Lung (tissue), 12 donors: ENCODE results near the gene ENAM. TPM values are rescaled to one million over a fixed set of nuclear protein-coding genes. Genes with fewer than 3 reads are reported as not detected.

ENCODE experiments used
- ATAC-seq: fragments of 200-7000 bp; cut with Tn5 transposase; one replicate; pipeline ENCODE4 v1.9.1; 2020; ENCODE audit warnings: moderate number of reproducible peaks; ENCODE audit not compliant: insufficient read depth, low FRiP score
- DNase-seq, 3 donors: peaks; one replicate each; pipeline ENCODE4 v3.0.0-alpha.2; 2013 to 2017
- H3K27ac ChIP-seq, 2 donors: one replicate each; pipeline ENCODE4 v1.5.1; 2013; ENCODE audit warnings: mild to moderate bottlenecking in 2 of 2, moderate library complexity in 2 of 2, control low read depth in 1 of 2, inconsistent platforms in 1 of 2, low read depth in 1 of 2, low read length in 1 of 2
- H3K27me3 ChIP-seq, 3 donors: one replicate each; pipeline ENCODE4 v1.5.1; 2013; ENCODE audit warnings: low read length in 2 of 3; ENCODE audit not compliant: control insufficient read depth in 3 of 3, insufficient read depth in 3 of 3
- H3K36me3 ChIP-seq, 4 donors: one replicate each; pipeline ENCODE4 v1.5.1; 2013; ENCODE audit warnings: low read length in 4 of 4, mild to moderate bottlenecking in 1 of 4, moderate library complexity in 1 of 4; ENCODE audit not compliant: control insufficient read depth in 4 of 4, insufficient read depth in 4 of 4
- H3K4me1 ChIP-seq, 5 donors: one replicate each; pipeline ENCODE4 v1.5.1; 2013; ENCODE audit warnings: low read length in 5 of 5, mild to moderate bottlenecking in 2 of 5, moderate library complexity in 1 of 5; ENCODE audit not compliant: control insufficient read depth in 5 of 5, insufficient read depth in 5 of 5
- H3K4me3 ChIP-seq: one replicate; pipeline ENCODE4 v1.5.1; 2013; ENCODE audit warnings: mild to moderate bottlenecking, control low read depth, moderate library complexity
- H3K9ac ChIP-seq, 2 donors: one replicate each; pipeline ENCODE4 v1.5.1; 2013; ENCODE audit warnings: low read length in 2 of 2, control low read depth in 1 of 2; ENCODE audit not compliant: insufficient read depth in 1 of 2
- H3K9me3 ChIP-seq, 4 donors: one replicate each; pipeline ENCODE4 v1.5.1; 2013; ENCODE audit warnings: low read length in 3 of 4, mild to moderate bottlenecking in 1 of 4, moderate library complexity in 1 of 4; ENCODE audit not compliant: control insufficient read depth in 4 of 4, insufficient read depth in 3 of 4
- CTCF ChIP-seq: IDR thresholded peaks from 2 replicates; pipeline ENCODE4 v1.5.1; 2012; ENCODE audit warnings: mild to moderate bottlenecking; ENCODE audit errors: control extremely low read depth, extremely low read depth
- WGBS, 2 donors: extraction: QIAGEN DNeasy Blood & Tissue Kit; methylation state at CpG; one replicate each; pipeline ENCODE4 v1.1.7; 2013; 5-methylcytosine and 5-hydroxymethylcytosine counted together
- polyA plus RNA-seq, 2 donors: library from polyadenylated mRNA; stranded (reverse); fragments of 200-250 nt; gene quantifications; one replicate each; pipeline ENCODE4 v1.2.1, GENCODE V29; 2013
- total RNA-seq, 2 donors: library from RNA; depleted of rRNA in 1 of 2; stranded (reverse); fragments of >200 nt in 1 of 2; gene quantifications; one replicate each; pipeline ENCODE4 v1.2.1, GENCODE V29; 2014 to 2021
- donor health status: control.
- donor health status: control.
- donor health status: Bipolar disorder and iron deficiency.
- donor health status: healthy.
- donor health status: DM: yes; HTN: yes; CAD: no.

ENAM gene
- total and polyA plus RNA-seq, 4 donors, result 0.06 to 0.28 (median 0.09) TPM

- no peak overlapping the region for H3K4me3 ChIP-seq
- H3K9me3 ChIP-seq, result no peaks in the 10 kb centered on the region
- WGBS, 2 donors, result 77 to 92% methylated on average over 2 of the region's 2 CpGs
- H3K9ac ChIP-seq, result no peak overlapping the region
- no peak overlapping the region for H3K27ac ChIP-seq
- DNase-seq (no peak), ATAC-seq (no peak)
- H3K4me1 ChIP-seq, result no peaks in the 10 kb centered on the region
- H3K27me3 ChIP-seq, result no peaks in the 10 kb centered on the region
- TF ChIP-seq CTCF, result no peak
- no peaks in the 10 kb centered on the region for H3K36me3 ChIP-seq
Observed at GRCh38 chr4:70586841-70587240, 41.7 kb upstream of the ENAM start.

DNA sequence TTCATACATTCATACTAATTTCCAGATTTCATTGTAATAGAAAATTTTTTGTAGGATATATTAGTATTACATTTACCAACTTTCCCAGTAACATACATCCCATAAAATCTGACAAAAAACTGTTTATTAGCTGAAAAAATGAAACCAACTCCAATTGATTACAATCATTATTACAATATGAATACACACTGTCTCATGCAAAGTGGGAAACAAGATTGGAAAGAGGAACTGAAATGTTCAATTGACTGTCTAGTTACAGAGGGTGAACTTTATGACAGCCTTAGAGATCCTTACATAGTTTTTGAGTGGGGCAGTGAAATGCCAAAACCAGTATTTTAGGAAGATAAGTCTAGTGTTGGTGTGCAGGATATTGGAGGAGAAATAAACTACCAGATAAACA, 38.8 kb upstream of the ENAM start:
- Histone ChIP-seq H3K27ac (no peak overlapping the region), H3K9ac (no peak overlapping the region), H3K36me3 (no peaks in the 10 kb centered on the region), H3K4me3 (no peak overlapping the region), H3K27me3 (no peaks in the 10 kb centered on the region), H3K4me1 (peaks cover 0 to 4% (median 0%) of the 10 kb centered on the region in 5 donors), H3K9me3 (no peaks in the 10 kb centered on the region)
- TF ChIP-seq CTCF, result no peak
- DNase-seq, result no peak
- no peak for ATAC-seq

- no peaks in the 10 kb centered on the region for H3K27me3 ChIP-seq
Observed at GRCh38 chr4:70591955-70592582, 36.5 kb upstream of the ENAM start, which contains the start of gene AMBN. Gene AMBN, plus strand, starts transcription at chr4:70592256. Its CDS starts 103 bp downstream, at chr4:70592359.

More at GRCh38 chr4:70591955-70592582, 36.5 kb upstream of the ENAM start, which contains the start of gene AMBN:
- DNase-seq, result no peak
- Histone ChIP-seq H3K9me3 (no peaks in the 10 kb centered on the region), H3K4me1 (peaks cover 0 to 4% (median 0%) of the 10 kb centered on the region in 5 donors), H3K36me3 (no peaks in the 10 kb centered on the region), H3K27ac (no peak within 1 kb of the TSS), H3K4me3 (no peak within 1 kb of the TSS), H3K9ac (no peak within 1 kb of the TSS)
- no peak for ATAC-seq
- 81 to 86% methylated on average over 5 of the region's 5 CpGs for WGBS, 2 donors
- no peak for TF ChIP-seq CTCF
